HG02759 (cell line): ENCODE results near the gene IL27RA.
A peak's percentile ranks its signal among the peaks of the same experiment; 100 is the strongest.

Source experiments
- ATAC-seq: cut with Tn5 transposase; IDR thresholded peaks from one replicate; pipeline ENCODE4 v1.9.1; 2021; ENCODE audit warnings: mild to moderate bottlenecking, moderate library complexity; ENCODE audit not compliant: unreplicated experiment

The IL27RA gene

GRCh38 chr19:14056741-14057356 lies 25.3 kb downstream of the IL27RA start:
- ATAC-seq: no peak

- no peak for ATAC-seq
Observed at GRCh38 chr19:14058182-14059092, 26.9 kb downstream of the IL27RA start.

GRCh38 chr19:14059093-14059480 lies 27.5 kb downstream of the IL27RA start:
- ATAC-seq: no peak

- no peak for ATAC-seq
Observed at GRCh38 chr19:14059652-14060155, 28.1 kb downstream of the IL27RA start.

GRCh38 chr19:14061081-14061749 lies 29.7 kb downstream of the IL27RA start:
- ATAC-seq: no peak

DNA sequence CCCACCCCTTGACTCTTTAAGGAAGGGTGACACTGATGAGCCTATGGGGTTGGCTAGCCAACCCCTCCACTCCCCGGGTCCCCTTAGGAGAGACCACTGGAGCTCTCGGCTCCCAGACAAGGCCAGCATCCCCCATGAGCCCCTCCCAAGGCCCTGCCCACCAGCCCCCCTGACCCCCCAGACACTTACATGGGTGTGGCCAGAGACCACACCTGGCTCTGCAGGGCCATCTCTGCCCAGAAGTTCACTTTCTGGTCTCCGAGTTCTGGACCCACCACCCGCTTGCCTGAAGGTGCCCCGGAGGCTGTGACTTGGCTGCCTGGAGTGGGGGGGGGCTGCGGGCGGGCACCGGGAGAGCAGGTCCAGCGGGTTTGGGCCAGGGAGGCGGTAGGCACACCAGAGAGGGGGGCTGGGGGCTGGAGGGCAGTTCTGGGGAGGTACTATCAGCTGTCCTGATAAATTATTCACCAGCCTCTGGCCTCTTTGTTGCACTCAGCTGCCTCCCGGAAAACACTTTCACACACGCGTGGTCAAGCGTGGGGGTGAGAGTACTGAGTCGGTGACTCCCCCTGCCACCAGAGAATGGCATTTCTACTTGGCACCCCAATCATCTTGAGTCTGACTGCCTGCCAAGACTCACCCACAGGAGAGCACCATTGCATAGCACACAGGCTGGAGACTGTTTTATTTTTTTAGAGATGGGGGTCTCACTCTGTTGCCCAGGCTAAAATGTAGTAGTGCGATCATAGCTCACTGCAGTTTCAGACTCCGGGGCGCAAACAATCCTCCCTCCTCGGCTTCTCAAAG lies 30.4 kb downstream of the IL27RA start, which contains the start of gene PALM3:
Gene PALM3, minus strand, starts transcription at position 326 of the 807 bp plus-strand sequence. Its CDS starts 96 bp downstream, at position 230.
- ATAC-seq: no peak

DNA sequence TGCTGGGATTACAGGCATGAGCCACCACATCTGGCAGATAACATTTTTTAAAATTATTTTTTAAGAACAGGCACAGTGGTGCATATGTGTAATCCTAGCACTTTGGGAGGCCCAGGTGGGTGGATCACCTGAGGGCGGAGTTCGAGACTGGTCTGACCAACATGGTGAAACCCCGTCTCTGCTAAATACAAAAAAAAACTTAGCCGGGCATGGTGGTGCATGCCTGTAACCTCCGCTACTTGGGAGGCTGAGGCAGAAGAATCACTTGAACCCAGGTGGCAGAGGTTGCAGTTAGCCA lies 30.9 kb downstream of the IL27RA start:
- ATAC-seq: no peak

- no peak for ATAC-seq
Observed at GRCh38 chr19:14063105-14063504, 31.5 kb downstream of the IL27RA start.

DNA sequence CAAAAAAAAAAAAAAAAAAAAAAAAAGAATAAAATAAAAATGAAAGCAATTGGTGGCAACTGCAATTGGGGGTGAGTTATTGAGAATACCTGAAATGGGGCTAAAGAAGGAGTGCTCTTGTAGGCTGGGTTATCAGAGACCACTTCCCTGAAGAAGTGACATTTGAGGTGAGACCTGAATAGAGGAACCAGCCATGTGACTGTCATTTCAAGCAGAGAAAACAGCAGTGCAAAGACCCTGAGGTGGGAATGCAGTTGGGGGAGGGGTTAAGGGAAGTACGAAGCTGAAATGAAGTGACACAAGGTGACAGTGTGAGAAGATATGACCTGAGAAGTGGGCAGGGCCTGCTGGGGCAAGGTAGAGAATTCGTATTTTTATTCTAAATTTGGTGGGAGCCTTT lies 34.6 kb downstream of the IL27RA start:
- no peak for ATAC-seq

- ATAC-seq: no peak
Observed at GRCh38 chr19:14070268-14071050, 38.9 kb downstream of the IL27RA start.

DNA sequence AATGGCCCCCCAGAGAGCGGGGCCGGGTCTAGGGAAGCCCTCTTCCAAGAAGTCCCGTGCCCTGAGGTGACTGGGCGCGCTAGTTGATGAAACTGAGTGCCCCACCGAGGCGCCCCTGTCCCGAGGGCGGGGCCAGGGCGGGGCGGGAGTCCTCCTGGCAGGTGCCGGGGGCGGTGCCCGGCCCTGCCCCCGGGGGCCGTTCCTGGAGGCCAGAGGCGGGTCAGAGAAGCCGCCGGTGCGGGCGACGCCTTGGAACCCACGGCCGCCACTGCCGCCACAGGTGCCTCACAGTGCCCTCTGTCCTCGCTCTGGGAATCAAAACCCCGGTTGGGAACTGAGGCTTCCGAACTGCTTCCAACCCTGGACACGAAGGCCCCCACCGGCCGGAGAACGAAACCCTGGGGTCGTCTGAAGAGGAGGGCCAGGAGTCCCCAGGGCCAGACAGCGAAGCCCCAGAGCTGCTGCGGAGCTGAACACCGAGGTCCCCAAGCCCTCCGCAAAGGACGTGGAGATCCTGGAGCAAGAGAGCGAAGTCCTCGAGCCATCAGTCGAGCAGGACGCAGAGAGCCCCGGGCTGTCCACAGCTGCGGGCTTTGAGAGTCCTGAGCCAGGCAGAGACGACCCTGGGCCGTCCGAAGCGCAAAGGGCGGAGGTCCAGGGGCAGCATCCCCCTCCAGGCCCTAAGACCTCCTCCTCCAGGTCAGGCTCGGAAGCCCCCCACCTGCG lies 41.1 kb downstream of the IL27RA start, which contains the start of gene MISP3:
Gene MISP3, plus strand, starts transcription at position 252 of the 726 bp plus-strand sequence. CDS start 524 bp downstream, outside the sequence.
- ATAC-seq: peak; percentile 20

- ATAC-seq: peak; percentile 66
Observed at GRCh38 chr19:14073261-14073924, 41.8 kb downstream of the IL27RA start.

DNA sequence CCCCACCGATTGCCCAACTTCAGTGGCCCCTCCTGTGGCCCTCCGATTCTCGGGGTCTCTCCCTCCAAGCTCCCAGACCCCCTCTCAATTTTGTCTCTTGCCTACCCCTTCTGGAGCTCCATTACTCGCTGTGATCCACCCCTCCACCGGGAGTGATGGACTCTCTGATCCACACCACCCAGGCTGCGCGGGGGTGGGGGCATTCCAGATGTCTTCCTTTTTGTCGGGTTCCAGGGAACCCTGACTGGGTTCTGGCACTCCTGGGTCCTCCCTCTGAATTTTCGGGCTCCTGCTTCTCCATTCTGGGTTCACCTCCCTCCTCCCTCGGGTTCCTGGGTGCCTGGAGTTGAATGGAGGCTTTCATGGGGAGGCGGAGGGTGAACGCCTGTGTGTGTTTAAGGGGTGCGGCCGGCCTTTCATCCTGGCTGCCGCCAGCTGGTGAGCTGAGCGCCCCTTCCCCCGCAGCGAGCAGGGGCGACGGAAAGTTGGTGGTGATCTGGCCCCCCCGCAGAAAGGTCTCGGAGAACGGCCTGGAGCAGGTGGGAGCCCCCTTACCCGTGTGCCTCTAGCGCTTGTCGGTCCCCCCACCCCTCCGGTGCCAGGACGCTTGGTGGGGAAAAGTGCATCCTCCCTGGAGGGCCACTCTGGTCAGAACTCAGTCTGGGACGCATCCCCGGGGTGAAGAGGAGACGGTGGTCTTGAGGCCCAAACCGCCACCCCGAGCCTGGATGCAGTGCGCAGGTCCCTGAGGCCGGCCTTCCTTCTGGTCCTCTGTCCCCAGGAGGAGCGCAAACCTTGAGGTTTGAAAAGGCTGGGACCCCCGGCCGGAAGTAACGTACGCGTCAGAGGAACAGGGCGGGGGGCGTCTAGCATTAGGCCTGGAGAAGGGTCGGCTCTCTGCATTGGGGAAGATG lies 42.6 kb downstream of the IL27RA start:
- ATAC-seq: no peak

DNA sequence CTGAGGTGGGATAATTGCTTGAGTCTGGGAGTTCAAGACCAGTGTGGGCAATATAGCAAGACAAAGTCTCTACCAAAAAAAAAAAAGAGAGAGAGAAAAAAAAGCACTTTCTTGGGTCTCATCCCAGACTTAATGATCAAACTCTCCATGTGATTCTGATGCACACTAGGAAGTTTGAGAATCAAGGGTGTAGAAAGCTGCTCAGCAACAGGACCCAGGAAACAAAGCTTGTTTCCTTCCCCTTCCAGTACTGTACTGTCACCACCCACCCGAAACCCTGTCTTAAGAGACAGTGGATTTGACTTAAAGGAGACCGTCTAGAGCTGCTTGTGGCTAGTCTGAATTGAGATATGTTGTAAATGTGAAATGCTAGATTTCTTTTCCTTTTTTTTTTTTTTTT lies 46.8 kb downstream of the IL27RA start:
- no peak for ATAC-seq

DNA sequence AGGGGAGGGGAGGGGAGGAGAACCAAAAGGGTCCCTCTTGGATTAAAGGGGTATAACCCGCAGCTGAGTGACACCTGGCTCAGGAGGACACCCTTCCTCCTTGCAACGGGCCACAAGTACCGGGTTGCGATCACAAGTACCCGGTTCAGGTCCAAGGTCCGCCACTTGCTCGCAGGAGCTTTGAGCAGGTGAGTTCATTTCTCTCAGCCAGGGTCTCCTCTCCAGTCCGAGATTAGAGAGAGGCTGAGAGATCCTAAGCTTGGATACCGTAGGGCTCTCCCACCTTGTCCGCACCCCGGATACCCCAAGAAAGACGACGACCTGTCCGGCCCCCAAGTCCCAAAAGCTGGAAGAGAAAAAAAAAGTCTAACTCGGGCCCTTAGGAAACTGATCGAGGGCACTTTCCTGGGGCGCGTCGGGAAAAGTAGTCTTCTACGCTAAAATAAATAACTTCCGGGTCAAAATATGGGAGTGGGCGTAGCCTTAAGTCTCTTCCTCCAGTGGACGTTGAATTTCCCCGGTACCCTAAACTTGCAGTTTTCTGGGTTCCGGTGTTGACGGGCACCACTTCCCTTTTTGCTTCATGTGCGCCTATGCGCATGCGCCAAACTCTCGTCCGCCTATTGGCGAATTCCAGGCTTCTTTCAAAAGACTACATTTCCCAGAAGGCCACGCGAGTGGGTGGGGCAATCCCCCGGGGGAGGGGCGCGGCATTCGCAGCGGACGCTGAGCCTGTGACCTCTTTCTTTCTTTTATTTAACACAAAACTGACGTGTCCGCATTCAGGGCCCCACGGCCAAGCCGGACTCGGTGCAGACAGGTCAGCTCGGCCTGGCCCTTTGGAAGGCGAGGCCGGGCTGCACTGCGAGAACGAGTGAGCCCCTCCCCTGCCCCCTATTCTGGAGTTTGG lies 49.6 kb downstream of the IL27RA start:
- ATAC-seq: peak; percentile 86

GRCh38 chr19:14081797-14082674 lies 50.5 kb downstream of the IL27RA start:
- peak; percentile 12 for ATAC-seq
